Skin epidermis (tissue), 12 donors: ENCODE measurements around the gene C19orf25.

Experiments
- H3K27ac ChIP-seq, 21 experiments: fragments of 200-600 bp; sonication (generic) in 11 of 21; one replicate each; pipeline ENCODE4 v1.5.0; 2020; ENCODE audit warnings: mild to moderate bottlenecking in 3 of 21, inconsistent platforms in 2 of 21, moderate library complexity in 2 of 21
- H3K4me3 ChIP-seq, 7 experiments: fragments of 200-600 bp; sonication (generic) in 2 of 7; one replicate each; pipeline ENCODE4 v1.5.0; 2020; ENCODE audit warnings: inconsistent platforms in 2 of 7, mild to moderate bottlenecking in 2 of 7, moderate library complexity in 1 of 7

The C19orf25 gene

DNA sequence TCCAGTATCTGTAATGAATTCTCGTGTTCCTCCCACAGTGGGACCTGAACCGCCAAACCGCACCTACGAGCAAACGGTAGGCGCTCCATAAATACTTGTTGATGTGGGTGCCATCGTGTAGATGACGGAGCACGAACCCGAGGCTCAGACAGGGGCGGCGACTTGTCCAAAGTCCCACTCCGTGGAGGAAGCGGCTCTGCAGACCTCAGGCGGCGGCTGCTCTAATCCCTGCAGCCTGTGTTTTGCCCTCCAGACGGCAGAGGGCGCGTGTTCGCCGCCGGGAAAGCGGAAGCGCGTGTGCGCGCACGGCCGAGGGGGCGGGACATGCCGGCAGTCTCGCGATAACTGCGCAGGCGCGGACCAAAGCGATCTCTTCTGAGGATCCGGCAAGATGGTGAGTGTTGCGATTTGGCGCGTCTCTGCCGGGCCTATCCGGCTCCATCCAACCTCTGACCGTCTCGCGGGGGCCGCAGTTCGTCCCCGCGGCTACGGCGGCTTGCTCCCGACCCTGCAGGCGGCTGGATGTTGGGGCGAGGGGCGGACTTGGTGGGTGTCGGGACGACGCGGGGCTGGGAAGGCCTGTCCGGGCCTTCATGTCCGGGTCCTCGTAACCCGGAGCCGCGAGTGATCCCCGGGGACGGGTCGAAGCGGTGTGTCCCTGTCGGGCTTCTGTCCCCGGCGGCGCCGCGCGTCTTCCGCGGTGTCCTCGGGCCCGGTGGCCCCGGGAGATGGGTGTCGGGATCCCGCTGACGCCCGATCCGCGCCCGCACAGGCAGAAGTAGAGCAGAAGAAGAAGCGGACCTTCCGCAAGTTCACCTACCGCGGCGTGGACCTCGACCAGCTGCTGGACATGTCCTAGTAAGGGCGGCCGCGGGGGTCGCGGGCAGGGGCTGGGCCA is 40.7 kb downstream of the C19orf25 start, which contains the start of gene RPS15:
TSS of gene RPS15 (plus strand) at position 362 of the 898 bp plus-strand sequence. CDS start at position 392, 30 bp downstream.
- peak within 1 kb of the TSS; percentile 75 to 99 (median 90) for H3K4me3 ChIP-seq

DNA sequence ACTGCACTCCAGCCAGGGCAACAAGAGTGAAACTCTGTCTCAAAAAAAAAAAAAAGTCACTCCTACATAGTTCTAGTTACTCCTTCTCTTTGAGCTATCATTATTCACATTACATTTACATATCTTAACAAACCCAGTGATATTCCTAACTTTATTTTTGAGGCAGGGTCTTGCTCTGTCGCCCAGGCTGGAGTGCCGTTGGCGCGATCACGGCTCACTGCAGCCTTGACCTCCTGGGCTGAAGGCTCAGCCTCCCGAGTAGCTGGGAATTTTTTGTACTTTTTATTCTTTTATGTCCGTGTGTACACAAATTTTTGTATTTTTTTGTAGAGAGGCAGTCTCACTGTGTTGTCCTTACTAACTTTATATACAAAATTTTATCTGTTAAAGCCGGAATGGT is 41.4 kb downstream of the C19orf25 start:
- H3K27ac ChIP-seq, result peak overlapping the region in 3 of 21 experiments; percentile 5 to 96 (median 88)
- H3K4me3 ChIP-seq, result peak overlapping the region in 3 of 7 experiments; percentile 75 to 94 (median 90)

More for the DNA sequence above, 40.7 kb downstream of the C19orf25 start, which contains the start of gene RPS15:
- peak within 1 kb of the TSS; percentile 69 to 100 (median 93) for H3K27ac ChIP-seq

DNA sequence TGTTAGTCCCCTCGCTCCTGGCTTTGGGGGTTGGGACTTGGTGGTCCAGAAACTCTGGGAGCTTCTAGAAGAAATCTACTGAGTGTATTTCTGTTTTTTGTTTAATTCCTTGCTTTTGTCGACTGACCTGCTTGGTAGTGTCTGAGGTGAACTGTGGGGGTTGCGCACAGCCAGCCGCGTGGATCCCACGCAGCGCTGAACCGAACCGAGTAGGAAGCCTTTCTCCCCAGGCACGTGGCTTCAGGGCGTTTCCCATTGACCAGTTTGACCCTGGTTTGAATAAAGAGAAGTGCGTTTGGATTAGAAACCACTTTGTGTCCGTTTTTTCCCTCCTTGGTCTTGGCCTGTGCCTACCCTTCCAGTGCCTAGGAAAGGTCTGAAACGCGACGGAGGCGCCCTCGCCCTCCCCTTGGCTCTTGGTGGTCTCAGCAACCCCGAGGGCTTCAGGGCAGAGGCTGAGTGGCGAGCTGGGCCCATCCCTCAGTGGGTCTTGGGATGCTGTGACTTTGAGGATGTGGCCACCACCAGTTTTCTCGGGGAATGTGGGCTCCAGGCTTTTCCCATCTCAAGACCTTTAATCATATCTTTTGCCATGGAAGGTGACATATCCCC is 43.5 kb downstream of the C19orf25 start:
- H3K4me3 ChIP-seq, result no peak overlapping the region
- H3K27ac ChIP-seq, result no peak overlapping the region

DNA sequence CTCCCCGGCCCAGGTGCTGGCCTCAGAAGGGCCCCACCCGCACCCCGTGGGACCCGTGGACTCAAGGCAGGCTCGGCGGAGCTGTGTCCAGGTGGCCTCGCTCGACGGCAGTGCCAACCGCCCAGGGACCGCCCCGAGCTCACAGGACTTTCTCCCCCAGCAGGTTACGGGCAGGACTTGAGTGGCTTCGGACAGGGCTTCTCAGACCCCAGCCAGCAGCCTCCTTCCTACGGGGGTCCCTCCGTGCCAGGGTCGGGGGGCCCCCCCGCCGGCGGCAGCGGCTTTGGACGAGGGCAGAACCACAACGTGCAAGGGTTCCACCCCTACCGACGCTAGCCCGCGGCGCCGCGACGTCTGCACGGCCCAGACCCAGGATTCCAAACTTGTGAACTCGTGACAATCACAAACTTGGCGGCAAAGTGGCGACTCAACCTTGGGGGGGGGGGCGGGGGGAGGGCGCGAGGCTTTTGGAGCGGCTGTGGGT is 44.4 kb downstream of the C19orf25 start:
- H3K4me3 ChIP-seq, result no peak overlapping the region
- H3K27ac ChIP-seq, result no peak overlapping the region

DNA sequence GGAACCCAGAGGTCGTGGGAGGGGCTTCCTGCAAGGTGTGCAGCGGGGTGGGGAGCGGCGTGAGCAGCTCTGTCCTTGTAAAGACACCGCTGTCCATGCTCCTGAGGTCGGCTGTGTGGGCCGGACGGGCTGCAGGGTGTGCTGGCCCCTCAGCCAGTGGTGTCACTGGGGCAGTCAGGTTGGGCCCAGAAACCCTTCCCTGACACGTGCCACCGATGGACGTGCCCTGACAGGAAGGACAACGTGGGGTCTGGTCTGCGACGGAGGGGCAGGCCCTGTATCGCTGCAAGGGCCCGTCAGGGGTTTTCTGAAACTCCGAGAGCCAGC is 45.0 kb downstream of the C19orf25 start:
- Histone ChIP-seq H3K4me3 (no peak overlapping the region), H3K27ac (no peak overlapping the region)

DNA sequence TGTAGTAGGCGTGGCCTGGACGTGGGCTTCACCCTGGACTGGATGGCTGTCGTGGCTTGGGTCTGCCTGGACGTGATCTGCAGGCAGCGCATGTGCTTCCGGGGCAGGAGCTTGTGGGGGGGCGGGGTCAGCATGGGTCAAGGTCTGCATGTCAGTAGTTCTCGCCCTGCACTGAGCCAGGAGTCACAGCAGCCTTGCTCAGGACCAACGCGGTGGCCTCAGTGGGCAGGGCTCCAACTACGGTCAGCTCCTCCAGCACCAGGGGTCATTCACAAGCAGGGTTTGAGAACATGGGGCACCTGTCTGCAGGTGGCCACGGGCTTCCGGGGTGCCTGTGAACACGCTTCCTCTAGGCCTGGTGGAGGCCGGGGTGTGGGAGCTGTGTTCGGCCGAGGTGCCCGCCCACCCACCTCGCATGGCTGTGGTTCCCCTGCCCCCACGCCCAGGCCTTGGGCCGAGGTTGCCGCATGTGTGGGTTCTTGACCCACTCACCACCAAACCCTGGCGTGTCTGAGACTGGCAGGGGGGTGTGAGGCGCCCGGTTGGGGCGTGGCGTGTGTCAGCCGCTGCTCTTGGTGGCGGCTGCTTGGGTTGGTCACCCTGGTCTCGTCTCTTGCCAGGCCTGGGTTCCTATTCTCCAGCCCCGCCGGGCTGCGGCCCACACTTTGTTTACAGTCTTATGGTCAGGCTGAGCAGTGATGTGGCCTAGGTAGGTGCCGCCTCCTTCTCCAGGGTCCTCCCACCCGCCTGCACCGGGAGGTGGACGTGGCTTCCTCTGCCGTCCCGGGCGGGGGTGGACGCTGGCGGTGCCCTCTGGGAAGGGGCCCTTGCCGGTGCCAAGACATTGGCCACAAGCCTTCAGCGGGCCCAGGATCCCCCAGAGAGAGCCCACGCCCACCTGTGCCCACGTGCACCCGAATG is 45.6 kb downstream of the C19orf25 start:
- Histone ChIP-seq H3K27ac (no peak overlapping the region), H3K4me3 (no peak overlapping the region)

DNA sequence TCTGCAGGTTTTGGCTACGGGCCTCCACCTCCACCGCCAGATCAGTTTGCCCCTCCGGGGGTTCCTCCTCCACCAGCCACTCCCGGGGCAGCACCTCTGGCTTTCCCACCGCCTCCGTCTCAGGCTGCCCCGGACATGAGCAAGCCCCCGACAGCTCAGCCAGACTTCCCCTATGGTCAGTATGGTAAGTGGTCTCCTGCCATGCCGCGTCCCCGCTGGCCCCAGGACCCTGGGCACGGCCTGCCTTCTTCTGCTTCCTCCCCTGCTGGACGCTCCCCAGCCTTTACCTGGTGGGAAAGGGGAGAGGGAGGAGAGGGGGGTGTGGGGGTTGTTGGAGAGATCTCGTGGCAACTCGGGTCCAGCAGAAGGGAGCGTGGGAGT is 46.5 kb downstream of the C19orf25 start:
- Histone ChIP-seq H3K27ac (no peak overlapping the region), H3K4me3 (no peak overlapping the region)

DNA sequence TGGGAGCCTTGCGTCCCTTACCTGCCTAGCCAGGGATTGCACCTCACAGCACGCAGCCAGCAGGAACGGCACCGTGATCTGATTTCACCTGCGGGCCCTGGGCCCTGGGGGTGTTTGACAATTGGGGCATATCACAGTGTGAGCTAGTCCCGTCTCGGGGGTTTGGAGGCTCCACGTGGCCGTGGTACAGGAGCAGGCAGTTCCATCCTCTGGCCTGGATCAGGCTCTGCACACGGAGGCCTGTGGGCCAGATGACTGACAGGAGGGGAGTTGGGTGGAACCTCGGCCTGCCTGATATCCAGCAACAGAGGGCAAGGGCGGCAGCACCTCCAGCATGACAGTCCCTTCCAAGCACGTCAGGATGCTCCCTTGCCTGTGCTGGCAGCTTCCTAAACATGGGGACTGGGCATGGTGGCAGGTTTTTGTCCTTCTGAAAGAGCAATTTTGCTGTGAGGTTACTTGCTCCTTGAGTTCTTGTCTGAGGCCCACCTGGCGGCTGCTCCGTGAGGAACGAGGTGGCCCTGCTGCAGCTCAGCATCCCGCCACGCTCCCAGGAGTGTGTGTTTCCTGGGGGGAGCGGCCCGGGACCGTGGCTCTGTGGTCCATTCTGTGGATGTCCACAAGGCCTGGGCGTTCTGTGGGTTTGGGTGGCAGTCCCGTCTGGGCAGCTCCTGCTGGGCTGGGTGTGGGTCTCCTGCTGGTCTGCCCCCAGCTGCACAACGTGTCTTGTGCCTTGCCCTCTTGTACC is 47.1 kb downstream of the C19orf25 start:
- H3K27ac ChIP-seq, result no peak overlapping the region
- no peak overlapping the region for H3K4me3 ChIP-seq

DNA sequence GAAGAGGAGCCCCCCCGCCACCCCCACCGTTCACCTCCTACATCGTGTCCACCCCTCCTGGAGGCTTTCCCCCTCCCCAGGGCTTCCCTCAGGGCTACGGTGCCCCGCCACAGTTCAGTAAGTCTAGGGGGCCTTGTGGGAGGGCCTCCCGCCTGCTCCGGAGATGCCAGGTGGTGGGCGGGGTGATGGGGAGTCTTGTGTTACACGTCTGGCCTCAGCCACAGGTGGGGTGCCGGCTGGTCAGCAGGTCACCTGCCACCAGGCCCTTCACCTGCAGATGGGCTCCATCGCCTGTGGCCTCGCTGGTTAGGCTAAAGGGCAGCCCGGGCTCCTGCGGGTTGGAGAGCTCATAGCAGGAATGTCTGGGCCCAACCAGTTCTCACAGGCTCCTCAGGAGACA is 48.8 kb downstream of the C19orf25 start:
- Histone ChIP-seq H3K4me3 (no peak overlapping the region), H3K27ac (no peak overlapping the region)

DNA sequence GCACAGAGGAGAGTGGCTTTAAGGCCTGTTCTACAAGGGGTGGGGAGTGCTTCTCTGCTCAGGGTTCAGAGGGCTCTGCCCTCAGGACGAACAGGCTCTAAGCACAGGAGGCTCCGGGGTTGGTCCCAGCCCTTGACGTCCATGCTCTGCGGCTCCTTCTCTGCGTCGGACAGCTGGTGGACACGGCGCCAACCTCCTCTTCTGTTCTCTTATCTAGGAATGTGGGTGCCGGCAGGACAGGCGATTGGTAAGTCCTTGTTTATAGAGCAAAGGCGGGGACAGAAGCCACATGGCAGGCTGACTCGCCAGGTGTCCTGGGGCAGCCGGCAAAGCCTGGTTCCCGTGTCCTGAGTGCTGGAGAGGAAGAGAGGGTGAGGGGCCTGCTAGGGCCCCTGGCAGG is 49.3 kb downstream of the C19orf25 start:
- no peak overlapping the region for H3K27ac ChIP-seq
- H3K4me3 ChIP-seq, result no peak overlapping the region

DNA sequence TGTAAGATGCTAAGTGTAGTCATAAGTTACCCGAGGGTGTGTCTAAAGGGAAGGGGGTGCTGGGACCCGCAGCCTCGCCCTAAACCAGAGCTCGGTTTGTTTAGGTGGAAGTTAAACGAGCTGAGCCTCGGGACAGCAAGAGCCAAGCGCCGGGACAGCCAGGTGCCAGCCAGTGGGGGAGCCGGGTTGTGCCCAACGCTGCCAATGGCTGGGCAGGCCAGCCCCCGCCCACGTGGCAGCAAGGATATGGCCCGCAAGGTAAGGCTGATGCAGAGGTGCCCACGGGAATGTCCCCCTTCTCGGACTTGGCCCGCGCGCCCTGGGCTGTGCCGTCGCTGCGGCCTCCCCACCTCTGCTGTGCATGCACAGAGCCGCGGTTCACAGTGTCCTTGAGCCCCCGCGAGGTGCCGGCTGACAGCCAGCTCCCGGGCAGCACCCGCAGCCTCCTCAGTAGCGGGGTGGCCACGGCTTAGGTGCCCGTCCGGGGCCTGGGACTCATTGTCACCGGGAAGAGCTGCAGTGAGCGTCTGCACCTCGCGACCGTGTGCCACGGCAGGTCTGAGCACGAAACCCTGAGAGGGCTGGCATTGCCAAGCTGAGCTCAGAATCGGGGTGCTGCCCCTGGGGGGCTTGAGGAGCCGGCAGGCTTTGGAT is 50.1 kb downstream of the C19orf25 start:
- Histone ChIP-seq H3K4me3 (no peak overlapping the region), H3K27ac (no peak overlapping the region)

DNA sequence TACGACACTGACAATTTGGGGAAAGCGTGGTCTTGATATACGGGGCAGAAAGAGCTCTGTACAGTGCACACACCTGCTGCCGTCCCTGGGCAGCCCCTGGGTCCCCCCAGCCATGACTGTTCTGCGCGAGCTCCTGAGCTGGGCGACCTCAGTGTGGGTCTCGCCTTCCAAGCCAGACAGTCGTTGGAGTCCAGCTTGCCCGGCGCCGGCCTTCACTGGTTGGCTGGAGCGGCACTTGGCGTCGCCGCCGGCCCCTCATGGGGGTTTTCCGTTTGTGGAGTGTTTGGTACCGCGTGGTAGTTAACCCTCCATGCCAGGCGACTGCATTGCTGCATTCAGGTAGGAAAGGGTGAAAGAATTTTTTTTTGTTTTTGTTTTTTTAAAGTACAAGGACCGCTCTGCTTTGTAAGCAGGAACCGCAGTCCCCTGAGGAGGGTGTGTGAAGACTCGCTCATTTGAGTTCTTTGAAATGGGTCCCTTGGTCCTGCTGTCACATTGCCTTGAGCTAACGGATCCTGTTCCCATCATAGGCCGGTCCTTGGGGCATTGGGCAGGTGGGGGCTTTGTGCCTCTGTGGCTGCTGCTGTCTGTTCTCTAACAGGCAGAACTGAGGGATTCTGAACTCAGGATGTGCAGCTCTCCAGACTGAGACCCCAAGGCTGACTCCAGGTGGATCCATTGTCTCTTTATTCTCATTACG is 51.6 kb downstream of the C19orf25 start:
- no peak overlapping the region for H3K4me3 ChIP-seq
- H3K27ac ChIP-seq, result no peak overlapping the region

DNA sequence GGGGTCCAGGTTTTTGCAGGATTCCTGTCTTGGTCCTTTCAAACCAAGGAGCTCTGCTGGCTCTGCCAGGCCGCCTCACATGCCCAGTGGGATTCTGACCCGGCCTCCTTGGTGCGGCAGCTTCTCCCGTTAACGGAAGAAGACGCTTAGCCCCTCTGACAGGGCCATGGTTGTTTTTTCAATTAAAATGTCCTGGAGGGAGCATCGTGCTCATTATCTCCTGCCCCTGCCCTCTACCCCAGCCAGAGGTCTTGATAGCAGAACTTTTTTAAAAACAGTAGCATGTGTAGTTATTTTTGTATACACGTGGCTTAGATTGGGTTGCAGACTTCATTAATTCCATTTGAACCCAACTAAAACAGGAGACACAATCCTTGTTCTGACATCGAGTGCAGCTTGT is 52.3 kb downstream of the C19orf25 start:
- Histone ChIP-seq H3K4me3 (no peak overlapping the region), H3K27ac (no peak overlapping the region)

DNA sequence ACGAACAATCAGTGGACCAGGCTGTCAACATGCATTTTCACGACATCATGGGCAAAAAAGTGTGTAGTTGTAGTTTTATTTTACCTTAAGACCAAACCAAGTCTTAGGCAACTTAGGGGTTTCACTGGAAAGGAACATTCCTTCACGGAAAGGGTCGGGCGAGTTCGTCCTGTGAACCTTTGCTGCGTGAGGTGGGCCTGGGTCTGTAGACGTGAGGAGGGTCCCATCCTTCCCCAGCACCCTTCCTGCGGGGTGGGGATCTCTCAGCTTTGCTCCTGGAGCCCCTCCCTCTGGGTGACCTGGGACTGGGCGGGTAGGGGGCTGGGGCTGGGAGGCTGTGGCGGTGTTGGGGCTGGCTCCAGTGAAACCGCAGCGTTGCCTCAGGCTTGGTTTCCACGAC is 53.1 kb downstream of the C19orf25 start:
- Histone ChIP-seq H3K4me3 (no peak overlapping the region), H3K27ac (peak overlapping the region in 4 of 21 experiments; percentile 11 to 60 (median 50))

DNA sequence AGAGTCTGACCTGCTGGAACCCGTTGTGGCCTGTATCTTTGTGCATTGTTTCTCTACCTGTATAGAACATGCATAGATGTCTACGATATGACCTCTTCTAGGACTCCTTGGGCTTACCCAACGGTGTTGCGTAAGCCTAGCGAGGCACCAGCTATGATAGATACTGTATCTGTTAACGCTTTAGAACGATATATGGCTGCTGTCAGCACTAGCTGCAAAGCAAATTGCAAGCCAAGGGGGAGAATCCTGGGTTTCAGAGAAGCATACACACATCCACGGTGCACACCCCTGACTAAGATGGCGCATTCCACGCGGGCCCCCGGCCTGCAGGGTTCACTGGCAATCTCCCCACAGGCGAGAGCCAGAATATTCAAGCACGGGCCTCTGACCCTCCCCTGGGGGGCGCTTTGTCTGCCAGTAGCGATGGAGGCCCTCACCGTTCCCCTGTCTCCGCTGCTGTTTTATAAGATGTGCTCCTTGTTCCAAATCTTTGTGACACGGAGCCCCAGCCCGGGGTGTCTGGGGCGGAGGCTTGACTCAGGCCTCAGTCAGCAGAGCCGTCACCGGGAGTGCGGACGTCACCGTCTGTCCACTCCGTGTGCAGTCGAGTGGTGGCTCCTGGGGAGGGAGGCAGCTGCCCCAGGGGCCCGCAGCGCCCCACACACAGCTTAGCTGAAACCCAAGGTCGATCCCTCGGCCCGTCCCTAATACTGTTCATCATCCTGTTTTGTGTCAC is 53.7 kb downstream of the C19orf25 start:
- peak overlapping the region in 9 of 21 experiments; percentile 11 to 63 (median 45) for H3K27ac ChIP-seq

DNA sequence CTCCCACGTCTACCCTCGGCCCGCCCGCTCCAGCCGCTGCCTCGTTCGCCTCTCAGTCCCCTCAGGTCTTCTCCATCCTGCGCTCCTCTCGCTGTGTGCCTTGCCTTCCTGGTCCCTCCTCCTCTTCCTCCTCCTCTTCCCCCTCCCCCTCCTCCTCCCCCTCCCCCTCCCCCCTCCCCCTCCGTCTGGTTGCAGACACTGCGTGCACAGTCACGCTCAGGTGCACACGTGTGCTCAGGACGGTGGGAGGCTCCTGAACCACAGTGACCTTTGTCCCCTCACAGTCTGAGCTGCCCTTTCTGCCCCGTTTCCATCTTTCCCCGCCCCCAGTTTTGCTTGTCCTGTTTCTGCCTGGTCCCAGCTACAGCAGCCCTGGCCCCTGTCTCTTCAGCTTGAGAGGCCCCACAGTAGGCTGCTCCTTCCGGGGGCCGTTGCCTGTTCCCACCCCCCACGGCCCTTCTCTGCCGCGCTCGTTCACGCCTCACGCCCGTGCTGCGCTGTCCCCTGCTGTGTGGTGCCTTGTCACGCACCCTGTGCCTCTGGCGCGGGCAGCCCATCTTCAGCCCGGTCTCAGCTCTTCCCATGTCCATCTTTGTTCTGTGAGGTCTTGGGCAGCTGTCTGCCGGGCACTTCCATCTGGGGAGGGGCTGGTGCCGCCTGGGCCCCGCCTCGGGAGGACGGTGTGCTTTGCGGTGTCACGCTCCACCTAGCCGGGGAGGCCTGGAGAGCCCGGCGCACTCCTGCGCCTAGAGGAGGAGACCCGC is 54.6 kb downstream of the C19orf25 start:
- H3K27ac ChIP-seq, result peak overlapping the region in 11 of 21 experiments; percentile 9 to 75 (median 45)
- no peak overlapping the region for H3K4me3 ChIP-seq

More for the DNA sequence above, 53.7 kb downstream of the C19orf25 start:
- H3K4me3 ChIP-seq, result no peak overlapping the region
